IPS-NIHi11 (cell line): ENCODE measurements around the gene PTPRA.
"Not testable (repeated sequence)": the region's sequence is repeated elsewhere in the genome, so short reads cannot be mapped to it uniquely, and the experiment has no call there.

Experiments used
- DNase-seq: peaks from one replicate; pipeline ENCODE4 v3.0.0; 2012; ENCODE audit warnings: mixed read lengths, low spot score

The PTPRA gene

GRCh38 chr20:2998728-2999127 lies 125.4 kb downstream of the PTPRA start:
- DNase-seq, result no peak

- no peak for DNase-seq
Observed at GRCh38 chr20:3000852-3001523, 127.7 kb downstream of the PTPRA start.

GRCh38 chr20:3003416-3003815 lies 130.1 kb downstream of the PTPRA start:
- no peak for DNase-seq

- DNase-seq, result no peak
Observed at GRCh38 chr20:3010985-3011723, 137.9 kb downstream of the PTPRA start.

GRCh38 chr20:3011752-3012151 lies 138.5 kb downstream of the PTPRA start:
- no peak for DNase-seq

- no peak for DNase-seq
Observed at GRCh38 chr20:3013771-3014170, 140.5 kb downstream of the PTPRA start.

- no peak for DNase-seq
Observed at GRCh38 chr20:3014179-3014578, 140.9 kb downstream of the PTPRA start.

GRCh38 chr20:3014662-3015061 lies 141.4 kb downstream of the PTPRA start:
- no peak for DNase-seq

GRCh38 chr20:3015302-3015701 lies 142.0 kb downstream of the PTPRA start:
- DNase-seq, result not testable (repeated sequence)

GRCh38 chr20:3021327-3021726 lies 148.0 kb downstream of the PTPRA start:
- DNase-seq, result no peak

GRCh38 chr20:3021777-3022176 lies 148.5 kb downstream of the PTPRA start:
- no peak for DNase-seq

- DNase-seq, result not testable (repeated sequence)
Observed at GRCh38 chr20:3022559-3023490, 149.5 kb downstream of the PTPRA start.

GRCh38 chr20:3027987-3028386 lies 154.7 kb downstream of the PTPRA start:
- no peak for DNase-seq

- DNase-seq, result no peak
Observed at GRCh38 chr20:3031524-3032147, 158.4 kb downstream of the PTPRA start.

- no peak for DNase-seq
Observed at GRCh38 chr20:3032624-3033023, 159.3 kb downstream of the PTPRA start.

GRCh38 chr20:3037654-3038053 lies 164.4 kb downstream of the PTPRA start:
- DNase-seq, result no peak

GRCh38 chr20:3038454-3038853 lies 165.2 kb downstream of the PTPRA start:
- no peak for DNase-seq

GRCh38 chr20:3039426-3039825 lies 166.1 kb downstream of the PTPRA start:
- DNase-seq, result no peak

- no peak for DNase-seq
Observed at GRCh38 chr20:3040086-3040485, 166.8 kb downstream of the PTPRA start.

- DNase-seq, result no peak
Observed at GRCh38 chr20:3041854-3042409, 168.7 kb downstream of the PTPRA start.

GRCh38 chr20:3042625-3043024 lies 169.3 kb downstream of the PTPRA start:
- no peak for DNase-seq

GRCh38 chr20:3043322-3043721 lies 170.0 kb downstream of the PTPRA start, which contains the start of gene GNRH2:
GNRH2 (plus strand) TSS chr20:3043622; CDS start chr20:3044415, 793 bp downstream.
- no peak for DNase-seq
